ENCODE measurements around the gene SIGLEC7. TPM values are rescaled to one million over a fixed set of nuclear protein-coding genes. Genes with fewer than 3 reads are reported as not detected.

SIGLEC7 gene
- total and polyA plus RNA-seq, 2 experiments from 2014 or later, result not detected

DNA sequence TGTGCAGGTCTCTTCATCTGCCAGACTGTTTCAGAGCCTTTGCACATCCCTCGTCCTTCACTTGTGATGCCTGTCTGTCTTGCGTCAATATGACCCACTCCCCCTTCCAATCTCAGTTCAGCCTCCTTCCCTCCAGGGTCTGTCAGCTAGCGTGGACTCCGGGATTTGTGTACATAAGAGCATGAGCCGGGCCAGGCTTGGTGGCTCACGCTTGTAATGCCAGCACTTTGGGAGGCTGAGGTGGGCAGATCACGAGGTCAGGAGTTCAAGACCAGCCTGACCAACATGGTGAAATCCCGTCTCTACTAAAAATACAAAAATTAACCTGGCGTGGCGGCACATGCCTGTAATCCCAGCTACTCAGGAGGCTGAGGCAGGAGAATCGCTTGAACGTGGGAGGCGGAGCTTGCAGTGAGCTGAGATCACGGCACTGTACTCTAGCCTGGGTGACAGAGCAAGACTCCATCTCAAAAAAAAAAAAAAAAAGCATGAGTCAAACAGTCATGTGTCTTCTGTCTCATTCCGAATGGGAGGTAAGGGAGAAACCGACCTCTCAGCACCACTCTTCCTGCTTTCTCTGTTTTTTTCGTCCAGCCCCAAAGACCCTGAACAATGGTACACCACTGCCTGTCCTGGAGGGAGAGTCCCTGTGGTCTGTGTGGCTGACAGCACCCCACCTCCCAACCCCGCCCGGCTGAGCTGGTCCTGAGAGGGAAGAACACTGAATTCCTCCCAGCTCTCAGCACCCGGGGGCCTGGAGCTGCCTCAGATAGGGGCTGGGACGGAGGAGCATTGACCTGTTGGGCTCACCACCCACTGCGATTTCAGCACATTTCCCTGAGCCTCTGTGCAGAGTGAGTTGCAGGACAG, 19.8 kb upstream of the SIGLEC7 start:
- in situ Hi-C loops (cut with MboI), result no loop called here

DNA sequence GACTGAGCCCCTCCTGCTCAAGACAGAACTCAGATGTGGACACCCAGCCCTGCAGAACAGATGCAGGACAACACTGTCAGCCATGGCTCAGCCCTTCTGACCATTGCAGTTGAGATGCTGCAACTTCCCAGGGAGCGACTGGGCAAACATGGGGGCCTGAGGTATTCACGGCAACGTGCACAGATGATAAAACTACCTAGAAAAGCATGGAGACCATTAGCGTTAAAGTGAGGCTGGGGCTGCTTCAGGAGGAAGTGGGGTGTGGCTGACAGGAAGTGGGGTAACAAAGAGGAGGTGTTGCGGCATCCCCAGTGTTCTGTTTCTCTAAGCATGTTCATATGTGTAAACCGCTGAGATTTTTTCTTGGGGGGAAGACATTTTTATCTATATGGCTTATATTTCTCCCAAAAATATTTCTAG, 18.7 kb upstream of the SIGLEC7 start:
- no peak for DNase-seq
- Histone ChIP-seq H2AFZ (no peak overlapping the region), H3K36me3 (ENCODE audit: low read depth) (no peaks in the 10 kb centered on the region), H3K9me2 (ENCODE audit: insufficient read depth) (no peaks in the 10 kb centered on the region), H4K20me1 (ENCODE audit: insufficient read depth) (no peaks in the 10 kb centered on the region), H3K9me3 (ENCODE audit: low read depth) (no peaks in the 10 kb centered on the region), H3K27ac (no peak overlapping the region), H3F3A (ENCODE audit: insufficient read depth) (no peaks in the 10 kb centered on the region), H3K4me3 (no peak overlapping the region), H3K27me3 (replicated peaks; ENCODE audit: insufficient read depth) (no peaks in the 10 kb centered on the region), H3K9ac (no peak overlapping the region), H3K4me1 (ENCODE audit: insufficient read depth) (no peaks in the 10 kb centered on the region), H3K79me2 (ENCODE audit: insufficient read depth) (no peaks in the 10 kb centered on the region), H3K4me2 (ENCODE audit: unreplicated experiment) (no peak overlapping the region)
- TF ChIP-seq EZH2phosphoT487 (IDR thresholded peaks at IDR 0.05; ENCODE audit: insufficient read depth, low read depth) (no peak), EZH2 (IDR thresholded peaks at IDR 0.05; ENCODE audit: insufficient read depth, poor library complexity, severe bottlenecking) (no peak)
- in situ Hi-C loops (cut with MboI), result no loop called here
- 20 to 24% methylated on average over 6 of the region's 6 CpGs for WGBS, 2 experiments (ENCODE audit: low coverage in 1 of 2, low lambda C conversion rate in 2 of 2, missing lambda C conversion rate in 2 of 2)

More for the DNA sequence above, 19.8 kb upstream of the SIGLEC7 start:
- Histone ChIP-seq H3K36me3 (ENCODE audit: low read depth) (no peaks in the 10 kb centered on the region), H2AFZ (no peak overlapping the region), H3K27me3 (replicated peaks; ENCODE audit: insufficient read depth) (peaks cover 3% of the 10 kb centered on the region; the same call in 1 of the 2 replicates), H3K4me3 (no peak overlapping the region), H3K4me1 (ENCODE audit: insufficient read depth) (no peaks in the 10 kb centered on the region), H3K9ac (no peak overlapping the region), H3K79me2 (ENCODE audit: insufficient read depth) (no peaks in the 10 kb centered on the region), H4K20me1 (ENCODE audit: insufficient read depth) (no peaks in the 10 kb centered on the region), H3K9me3 (ENCODE audit: low read depth) (no peaks in the 10 kb centered on the region), H3K4me2 (ENCODE audit: unreplicated experiment) (no peak overlapping the region), H3K27ac (no peak overlapping the region), H3K9me2 (ENCODE audit: insufficient read depth) (no peaks in the 10 kb centered on the region), H3F3A (ENCODE audit: insufficient read depth) (no peaks in the 10 kb centered on the region)
- no peak for TF ChIP-seq EZH2 (IDR thresholded peaks at IDR 0.05; ENCODE audit: insufficient read depth, poor library complexity, severe bottlenecking)
- DNase-seq, result peak; percentile 28
- 56 to 64% methylated on average over 22 of the region's 22 CpGs for WGBS, 2 experiments (ENCODE audit: low coverage in 1 of 2, low lambda C conversion rate in 2 of 2, missing lambda C conversion rate in 2 of 2)

DNA sequence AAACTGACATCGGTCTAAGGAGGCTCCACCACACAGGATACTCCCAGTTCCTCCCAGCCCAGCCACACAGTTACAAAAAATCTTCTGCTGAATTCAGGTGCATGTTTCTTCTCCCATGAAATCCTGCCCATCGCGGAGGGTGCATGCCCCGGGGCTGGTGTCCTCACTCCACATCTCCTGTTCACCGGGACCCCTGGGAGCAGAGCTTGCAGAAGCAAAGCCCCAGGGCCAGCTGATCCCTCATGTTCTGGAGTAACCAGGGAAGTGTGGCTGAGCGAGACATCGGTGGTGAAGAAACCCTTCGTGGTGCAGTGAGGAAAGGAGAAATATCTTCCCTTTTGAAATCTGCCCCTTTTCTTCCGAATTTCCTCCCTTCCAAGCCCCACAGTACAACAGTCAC, 18.3 kb upstream of the SIGLEC7 start:
- Histone ChIP-seq H2AFZ (no peak overlapping the region), H3K9me3 (ENCODE audit: low read depth) (no peaks in the 10 kb centered on the region), H3K9ac (no peak overlapping the region), H3K27me3 (replicated peaks; ENCODE audit: insufficient read depth) (no peaks in the 10 kb centered on the region), H3K27ac (no peak overlapping the region), H3K36me3 (ENCODE audit: low read depth) (no peaks in the 10 kb centered on the region), H3F3A (ENCODE audit: insufficient read depth) (no peaks in the 10 kb centered on the region), H4K20me1 (ENCODE audit: insufficient read depth) (no peaks in the 10 kb centered on the region), H3K4me3 (no peak overlapping the region), H3K9me2 (ENCODE audit: insufficient read depth) (no peaks in the 10 kb centered on the region), H3K79me2 (ENCODE audit: insufficient read depth) (no peaks in the 10 kb centered on the region), H3K4me2 (ENCODE audit: unreplicated experiment) (no peak overlapping the region), H3K4me1 (ENCODE audit: insufficient read depth) (no peaks in the 10 kb centered on the region)
- 67 to 73% methylated on average over 9 of the region's 9 CpGs for WGBS, 2 experiments (ENCODE audit: low coverage in 1 of 2, low lambda C conversion rate in 2 of 2, missing lambda C conversion rate in 2 of 2)
- DNase-seq, result no peak
- in situ Hi-C loops (cut with MboI), result no loop called here
- no peak for TF ChIP-seq EZH2 (IDR thresholded peaks at IDR 0.05; ENCODE audit: insufficient read depth, poor library complexity, severe bottlenecking)

GRCh38 chr19:51124216-51124615, 17.9 kb upstream of the SIGLEC7 start:
- no peaks in the 10 kb centered on the region for H3K9me2 ChIP-seq (ENCODE audit: insufficient read depth)
- no peak overlapping the region for H3K9ac ChIP-seq
- H3K79me2 ChIP-seq (ENCODE audit: insufficient read depth), result no peaks in the 10 kb centered on the region
- H3K36me3 ChIP-seq (ENCODE audit: low read depth), result no peaks in the 10 kb centered on the region
- 67 to 77% methylated on average over 6 to 9 of the region's 9 CpGs for WGBS, 2 experiments (ENCODE audit: low coverage in 1 of 2, low lambda C conversion rate in 2 of 2, missing lambda C conversion rate in 2 of 2)
- no peak overlapping the region for H3K27ac ChIP-seq
- in situ Hi-C loops (cut with MboI), result no loop called here
- H3K4me3 ChIP-seq, result no peak overlapping the region
- TF ChIP-seq EZH2 (IDR thresholded peaks at IDR 0.05; ENCODE audit: insufficient read depth, poor library complexity, severe bottlenecking) (no peak), EZH2phosphoT487 (IDR thresholded peaks at IDR 0.05; ENCODE audit: insufficient read depth, low read depth) (no peak)
- no peaks in the 10 kb centered on the region for H3K27me3 ChIP-seq (replicated peaks; ENCODE audit: insufficient read depth)
- DNase-seq, result no peak
- no peaks in the 10 kb centered on the region for H3K9me3 ChIP-seq (ENCODE audit: low read depth)
- no peaks in the 10 kb centered on the region for H4K20me1 ChIP-seq (ENCODE audit: insufficient read depth)
- no peak overlapping the region for H2AFZ ChIP-seq
- H3K4me2 ChIP-seq (ENCODE audit: unreplicated experiment), result no peak overlapping the region
- H3K4me1 ChIP-seq (ENCODE audit: insufficient read depth), result no peaks in the 10 kb centered on the region
- no peaks in the 10 kb centered on the region for H3F3A ChIP-seq (ENCODE audit: insufficient read depth)

Measured in GM23248 (cell line).